Ishikawa (cell line): ENCODE data around the gene ZNF558.

ENCODE experiments used
- CEBPB ChIP-seq: IDR thresholded peaks from 2 replicates; pipeline ENCODE4 v1.6.1; 2012
- CREB1 ChIP-seq: IDR thresholded peaks from 2 replicates; pipeline ENCODE4 v1.6.1; 2012; ENCODE audit warnings: low read depth
- EGR1 ChIP-seq: IDR thresholded peaks from 2 replicates; pipeline ENCODE4 v1.6.1; 2012
- EP300 ChIP-seq: IDR thresholded peaks from 2 replicates; pipeline ENCODE4 v1.6.1; 2012; ENCODE audit warnings: borderline replicate concordance
- FOXM1 ChIP-seq: IDR thresholded peaks from 2 replicates; pipeline ENCODE4 v1.6.1; 2012; ENCODE audit warnings: low read depth, borderline replicate concordance
- MAX ChIP-seq: IDR thresholded peaks from 2 replicates; pipeline ENCODE4 v1.6.1; 2012
- NFIC ChIP-seq: IDR thresholded peaks from 2 replicates; pipeline ENCODE4 v1.6.1; 2012
- RAD21 ChIP-seq: IDR thresholded peaks from 2 replicates; pipeline ENCODE4 v1.6.1; 2012; ENCODE audit warnings: low read depth
- TAF1 ChIP-seq: IDR thresholded peaks from 2 replicates; pipeline ENCODE4 v1.6.1; 2012; ENCODE audit warnings: low read depth, mild to moderate bottlenecking
- TCF12 ChIP-seq: IDR thresholded peaks from 2 replicates; pipeline ENCODE4 v1.6.1; 2012; ENCODE audit warnings: low read depth
- TEAD4 ChIP-seq: IDR thresholded peaks from 2 replicates; pipeline ENCODE4 v1.6.1; 2012
- YY1 ChIP-seq: IDR thresholded peaks from 2 replicates; pipeline ENCODE4 v1.6.1; 2012; ENCODE audit warnings: low read depth
- ZBTB7A ChIP-seq: IDR thresholded peaks from 2 replicates; pipeline ENCODE4 v1.6.1; 2012; ENCODE audit warnings: low read depth
- TF ChIP-seq, protein P1 (sequence below): IDR thresholded peaks from 2 replicates; pipeline ENCODE4 v1.6.1; 2012; ENCODE audit warnings: low read depth, mild to moderate bottlenecking
- TF ChIP-seq, protein P2 (sequence below): IDR thresholded peaks from 2 replicates; pipeline ENCODE4 v1.6.1; 2012

ZNF558 gene

GRCh38 chr19:8826371-8826770, 5.7 kb downstream of the ZNF558 start:
- TF ChIP-seq RAD21 (peak; percentile 43), TCF12 (no peak), CREB1 (no peak), MAX (no peak), EP300 (no peak), TAF1 (no peak), CEBPB (no peak)

GRCh38 chr19:8821748-8822241, 10.3 kb downstream of the ZNF558 start:
- TF ChIP-seq EGR1 (no peak), ZBTB7A (no peak), MAX (no peak), TCF12 (no peak), CREB1 (no peak), CEBPB (no peak), RAD21 (no peak), NFIC (no peak), TEAD4 (no peak), TAF1 (no peak), EP300 (no peak), FOXM1 (no peak), YY1 (no peak)
- TF ChIP-seq, protein P1, sequence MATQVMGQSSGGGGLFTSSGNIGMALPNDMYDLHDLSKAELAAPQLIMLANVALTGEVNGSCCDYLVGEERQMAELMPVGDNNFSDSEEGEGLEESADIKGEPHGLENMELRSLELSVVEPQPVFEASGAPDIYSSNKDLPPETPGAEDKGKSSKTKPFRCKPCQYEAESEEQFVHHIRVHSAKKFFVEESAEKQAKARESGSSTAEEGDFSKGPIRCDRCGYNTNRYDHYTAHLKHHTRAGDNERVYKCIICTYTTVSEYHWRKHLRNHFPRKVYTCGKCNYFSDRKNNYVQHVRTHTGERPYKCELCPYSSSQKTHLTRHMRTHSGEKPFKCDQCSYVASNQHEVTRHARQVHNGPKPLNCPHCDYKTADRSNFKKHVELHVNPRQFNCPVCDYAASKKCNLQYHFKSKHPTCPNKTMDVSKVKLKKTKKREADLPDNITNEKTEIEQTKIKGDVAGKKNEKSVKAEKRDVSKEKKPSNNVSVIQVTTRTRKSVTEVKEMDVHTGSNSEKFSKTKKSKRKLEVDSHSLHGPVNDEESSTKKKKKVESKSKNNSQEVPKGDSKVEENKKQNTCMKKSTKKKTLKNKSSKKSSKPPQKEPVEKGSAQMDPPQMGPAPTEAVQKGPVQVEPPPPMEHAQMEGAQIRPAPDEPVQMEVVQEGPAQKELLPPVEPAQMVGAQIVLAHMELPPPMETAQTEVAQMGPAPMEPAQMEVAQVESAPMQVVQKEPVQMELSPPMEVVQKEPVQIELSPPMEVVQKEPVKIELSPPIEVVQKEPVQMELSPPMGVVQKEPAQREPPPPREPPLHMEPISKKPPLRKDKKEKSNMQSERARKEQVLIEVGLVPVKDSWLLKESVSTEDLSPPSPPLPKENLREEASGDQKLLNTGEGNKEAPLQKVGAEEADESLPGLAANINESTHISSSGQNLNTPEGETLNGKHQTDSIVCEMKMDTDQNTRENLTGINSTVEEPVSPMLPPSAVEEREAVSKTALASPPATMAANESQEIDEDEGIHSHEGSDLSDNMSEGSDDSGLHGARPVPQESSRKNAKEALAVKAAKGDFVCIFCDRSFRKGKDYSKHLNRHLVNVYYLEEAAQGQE = no peak
- TF ChIP-seq, protein P2, sequence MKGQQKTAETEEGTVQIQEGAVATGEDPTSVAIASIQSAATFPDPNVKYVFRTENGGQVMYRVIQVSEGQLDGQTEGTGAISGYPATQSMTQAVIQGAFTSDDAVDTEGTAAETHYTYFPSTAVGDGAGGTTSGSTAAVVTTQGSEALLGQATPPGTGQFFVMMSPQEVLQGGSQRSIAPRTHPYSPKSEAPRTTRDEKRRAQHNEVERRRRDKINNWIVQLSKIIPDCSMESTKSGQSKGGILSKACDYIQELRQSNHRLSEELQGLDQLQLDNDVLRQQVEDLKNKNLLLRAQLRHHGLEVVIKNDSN = no peak

GRCh38 chr19:8820234-8820633, 11.9 kb downstream of the ZNF558 start:
- TF ChIP-seq CEBPB (no peak), TEAD4 (no peak), MAX (no peak), FOXM1 (no peak), TAF1 (no peak), CREB1 (no peak), TCF12 (no peak), EGR1 (no peak), YY1 (no peak), EP300 (no peak), ZBTB7A (no peak)
- TF ChIP-seq, protein P2 = no peak
- TF ChIP-seq, protein P1 = no peak

GRCh38 chr19:8815780-8816179, 16.3 kb downstream of the ZNF558 start:
- TF ChIP-seq RAD21 (no peak), TEAD4 (no peak), EP300 (no peak), YY1 (no peak), TAF1 (no peak), TCF12 (no peak), CREB1 (no peak), NFIC (no peak), MAX (no peak), CEBPB (no peak)
- TF ChIP-seq, protein P2 = no peak

DNA sequence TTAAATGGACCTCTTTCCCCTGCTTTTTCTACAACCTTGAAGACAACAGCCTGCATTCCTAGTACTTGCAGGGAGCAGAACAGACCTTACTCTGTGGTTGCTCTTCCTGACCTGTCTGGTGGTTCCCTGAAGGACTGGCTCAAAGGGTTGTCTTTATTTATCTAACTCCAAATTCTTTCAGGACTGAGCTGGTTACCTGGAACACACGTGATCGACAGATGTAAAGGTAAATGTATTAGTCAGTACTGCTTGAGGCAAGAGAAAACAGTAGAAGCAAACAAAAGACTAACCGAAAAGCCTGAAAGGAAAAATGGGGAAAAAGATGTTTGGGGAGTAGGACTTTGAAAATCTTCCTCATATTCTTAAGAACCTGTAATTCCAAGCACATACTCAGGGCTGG, 17.9 kb downstream of the ZNF558 start:
- TF ChIP-seq CREB1 = no peak
- no peak for TF ChIP-seq ZBTB7A
- TF ChIP-seq TEAD4 = no peak
- TF ChIP-seq, protein P2 = no peak
- TF ChIP-seq YY1 = no peak
- no peak for TF ChIP-seq RAD21
- no peak for TF ChIP-seq FOXM1
- TF ChIP-seq TAF1 = no peak
- no peak for TF ChIP-seq EGR1
- no peak for TF ChIP-seq TCF12
- TF ChIP-seq, protein P1 = no peak
- no peak for TF ChIP-seq NFIC
- TF ChIP-seq CEBPB = no peak
- no peak for TF ChIP-seq EP300
- TF ChIP-seq MAX = no peak
